ENCODE data around the gene CDH15. TPM values are rescaled to one million over a fixed set of nuclear protein-coding genes. Genes with fewer than 3 reads are reported as not detected.

CDH15 gene
- total and polyA plus RNA-seq, 2 of the 13 experiments (the other 11 are each of a cell fraction or from before 2014, with no cell fraction given) = 0.74 to 2.2 TPM

DNA sequence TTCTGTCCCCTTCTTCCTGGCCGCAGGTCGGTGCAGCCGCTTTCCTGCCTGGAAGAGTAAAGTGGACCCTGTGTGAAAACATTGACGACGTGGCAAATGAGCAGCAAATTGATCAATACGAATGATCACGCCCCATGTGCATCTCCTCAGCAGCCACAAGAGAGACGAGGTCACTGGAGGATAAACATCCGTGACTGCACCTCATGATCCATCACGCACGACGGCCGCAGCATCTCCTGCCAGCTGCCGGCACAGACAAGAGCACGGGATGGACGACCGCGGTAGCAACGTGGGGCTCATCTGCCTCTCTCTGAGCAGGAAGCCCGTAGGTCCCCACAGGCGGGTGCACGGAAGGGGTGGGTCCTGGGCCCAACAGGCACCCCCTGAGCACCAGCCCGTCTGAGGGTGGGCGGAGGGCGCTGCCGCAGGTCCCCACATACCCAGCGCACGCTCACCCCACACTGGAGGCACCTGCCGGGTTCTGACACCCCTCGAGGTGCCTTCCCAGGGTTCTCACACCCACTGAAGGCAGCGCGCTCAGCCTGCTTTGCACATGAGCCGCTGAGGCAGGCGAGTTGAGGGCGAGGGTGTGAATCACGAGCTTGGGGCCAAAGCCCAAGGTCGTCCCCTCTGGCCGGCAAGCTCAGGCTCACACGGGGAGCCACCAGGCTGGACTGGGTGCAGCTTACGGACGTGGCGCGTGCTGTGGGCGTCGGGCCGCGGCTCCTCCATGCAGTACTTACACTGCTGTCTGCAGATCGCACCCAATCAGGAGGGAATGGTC is 12.3 kb upstream of the CDH15 start (continued):
- TF ChIP-seq NRL (CRISPR knock-in tag; IDR thresholded peaks at IDR 0.05; ENCODE audit: borderline replicate concordance) (peak; percentile 72; the same call in 1 of the 2 replicates), ZNF567 (CRISPR knock-in tag; IDR thresholded peaks at IDR 0.05; ENCODE audit: borderline replicate concordance) (no peak), ZNF788 (CRISPR knock-in tag; IDR thresholded peaks at IDR 0.05; ENCODE audit: borderline replicate concordance) (no peak; the same call in 1 of the 2 replicates), ZNF432 (CRISPR knock-in tag; IDR thresholded peaks at IDR 0.05; ENCODE audit: borderline replicate concordance) (no peak), ZBTB8A (CRISPR knock-in tag; IDR thresholded peaks at IDR 0.05; ENCODE audit: borderline replicate concordance, low read depth) (no peak), FOXC1 (CRISPR knock-in tag; IDR thresholded peaks at IDR 0.05; ENCODE audit: borderline replicate concordance) (peak; percentile 98), ZBTB1 (CRISPR knock-in tag; IDR thresholded peaks at IDR 0.05; ENCODE audit: borderline replicate concordance) (no peak), MEIS1 (CRISPR knock-in tag; IDR thresholded peaks at IDR 0.05; ENCODE audit: borderline replicate concordance) (peak; percentile 89), CEBPG (CRISPR knock-in tag; IDR thresholded peaks at IDR 0.05) (0 out of 2 replicates have a peak, but pooled peaks have one; percentile 5), ZNF17 (CRISPR knock-in tag; IDR thresholded peaks at IDR 0.05) (no peak), ZNF383 (CRISPR knock-in tag; IDR thresholded peaks at IDR 0.05; ENCODE audit: borderline replicate concordance) (0 out of 2 replicates have a peak, but pooled peaks have one; percentile 62), PHB2 (IDR thresholded peaks at IDR 0.05; ENCODE audit: partially characterized antibody) (no peak), ATF1 (CRISPR knock-in tag; IDR thresholded peaks at IDR 0.05) (no peak), ZFP36L1 (CRISPR knock-in tag; IDR thresholded peaks at IDR 0.05) (peak; percentile 98), PPARG (CRISPR knock-in tag; conservative IDR thresholded peaks at IDR 0.05) (peak; percentile 92), NFYC (CRISPR knock-in tag; IDR thresholded peaks at IDR 0.05) (0 out of 2 replicates have a peak, but pooled peaks have one; percentile 31), ZNF12 (CRISPR knock-in tag; IDR thresholded peaks at IDR 0.05) (no peak), AGO2 (optimal IDR thresholded peaks at IDR 0.05; ENCODE audit: low read depth, low read length) (no peak), ZFY (CRISPR knock-in tag; IDR thresholded peaks at IDR 0.05) (peak; percentile 56; the same call in 1 of the 2 replicates), ZFP36 (IDR thresholded peaks at IDR 0.05; ENCODE audit: borderline replicate concordance, low read depth, low read length, partially characterized antibody) (no peak)
- TF ChIP-seq, protein P1, sequence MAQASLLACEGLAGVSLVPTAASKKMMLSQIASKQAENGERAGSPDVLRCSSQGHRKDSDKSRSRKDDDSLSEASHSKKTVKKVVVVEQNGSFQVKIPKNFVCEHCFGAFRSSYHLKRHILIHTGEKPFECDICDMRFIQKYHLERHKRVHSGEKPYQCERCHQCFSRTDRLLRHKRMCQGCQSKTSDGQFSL (CRISPR knock-in tag; IDR thresholded peaks at IDR 0.05) = peak; percentile 21; the same call in 1 of the 2 replicates
- TF ChIP-seq, protein P2, sequence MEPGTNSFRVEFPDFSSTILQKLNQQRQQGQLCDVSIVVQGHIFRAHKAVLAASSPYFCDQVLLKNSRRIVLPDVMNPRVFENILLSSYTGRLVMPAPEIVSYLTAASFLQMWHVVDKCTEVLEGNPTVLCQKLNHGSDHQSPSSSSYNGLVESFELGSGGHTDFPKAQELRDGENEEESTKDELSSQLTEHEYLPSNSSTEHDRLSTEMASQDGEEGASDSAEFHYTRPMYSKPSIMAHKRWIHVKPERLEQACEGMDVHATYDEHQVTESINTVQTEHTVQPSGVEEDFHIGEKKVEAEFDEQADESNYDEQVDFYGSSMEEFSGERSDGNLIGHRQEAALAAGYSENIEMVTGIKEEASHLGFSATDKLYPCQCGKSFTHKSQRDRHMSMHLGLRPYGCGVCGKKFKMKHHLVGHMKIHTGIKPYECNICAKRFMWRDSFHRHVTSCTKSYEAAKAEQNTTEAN (CRISPR knock-in tag; conservative IDR thresholded peaks at IDR 0.05) = peak; percentile 91
- TF ChIP-seq, protein P3, sequence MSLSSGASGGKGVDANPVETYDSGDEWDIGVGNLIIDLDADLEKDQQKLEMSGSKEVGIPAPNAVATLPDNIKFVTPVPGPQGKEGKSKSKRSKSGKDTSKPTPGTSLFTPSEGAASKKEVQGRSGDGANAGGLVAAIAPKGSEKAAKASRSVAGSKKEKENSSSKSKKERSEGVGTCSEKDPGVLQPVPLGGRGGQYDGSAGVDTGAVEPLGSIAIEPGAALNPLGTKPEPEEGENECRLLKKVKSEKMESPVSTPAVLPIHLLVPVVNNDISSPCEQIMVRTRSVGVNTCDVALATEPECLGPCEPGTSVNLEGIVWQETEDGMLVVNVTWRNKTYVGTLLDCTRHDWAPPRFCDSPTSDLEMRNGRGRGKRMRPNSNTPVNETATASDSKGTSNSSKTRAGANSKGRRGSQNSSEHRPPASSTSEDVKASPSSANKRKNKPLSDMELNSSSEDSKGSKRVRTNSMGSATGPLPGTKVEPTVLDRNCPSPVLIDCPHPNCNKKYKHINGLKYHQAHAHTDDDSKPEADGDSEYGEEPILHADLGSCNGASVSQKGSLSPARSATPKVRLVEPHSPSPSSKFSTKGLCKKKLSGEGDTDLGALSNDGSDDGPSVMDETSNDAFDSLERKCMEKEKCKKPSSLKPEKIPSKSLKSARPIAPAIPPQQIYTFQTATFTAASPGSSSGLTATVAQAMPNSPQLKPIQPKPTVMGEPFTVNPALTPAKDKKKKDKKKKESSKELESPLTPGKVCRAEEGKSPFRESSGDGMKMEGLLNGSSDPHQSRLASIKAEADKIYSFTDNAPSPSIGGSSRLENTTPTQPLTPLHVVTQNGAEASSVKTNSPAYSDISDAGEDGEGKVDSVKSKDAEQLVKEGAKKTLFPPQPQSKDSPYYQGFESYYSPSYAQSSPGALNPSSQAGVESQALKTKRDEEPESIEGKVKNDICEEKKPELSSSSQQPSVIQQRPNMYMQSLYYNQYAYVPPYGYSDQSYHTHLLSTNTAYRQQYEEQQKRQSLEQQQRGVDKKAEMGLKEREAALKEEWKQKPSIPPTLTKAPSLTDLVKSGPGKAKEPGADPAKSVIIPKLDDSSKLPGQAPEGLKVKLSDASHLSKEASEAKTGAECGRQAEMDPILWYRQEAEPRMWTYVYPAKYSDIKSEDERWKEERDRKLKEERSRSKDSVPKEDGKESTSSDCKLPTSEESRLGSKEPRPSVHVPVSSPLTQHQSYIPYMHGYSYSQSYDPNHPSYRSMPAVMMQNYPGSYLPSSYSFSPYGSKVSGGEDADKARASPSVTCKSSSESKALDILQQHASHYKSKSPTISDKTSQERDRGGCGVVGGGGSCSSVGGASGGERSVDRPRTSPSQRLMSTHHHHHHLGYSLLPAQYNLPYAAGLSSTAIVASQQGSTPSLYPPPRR (CRISPR knock-in tag; IDR thresholded peaks at IDR 0.05; ENCODE audit: borderline replicate concordance) = peak; percentile 76
- TF ChIP-seq, protein P4, sequence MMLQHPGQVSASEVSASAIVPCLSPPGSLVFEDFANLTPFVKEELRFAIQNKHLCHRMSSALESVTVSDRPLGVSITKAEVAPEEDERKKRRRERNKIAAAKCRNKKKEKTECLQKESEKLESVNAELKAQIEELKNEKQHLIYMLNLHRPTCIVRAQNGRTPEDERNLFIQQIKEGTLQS (CRISPR knock-in tag; IDR thresholded peaks at IDR 0.05) = 0 out of 2 replicates have a peak, but pooled peaks have one; percentile 21
